Right lobe of liver (tissue), 4 donors: ENCODE results near the gene PNPLA5.

ENCODE experiments used
- POLR2A ChIP-seq: fragments of 450-650 bp; IDR thresholded peaks from one replicate; pipeline ENCODE4 v1.6.1; 2017; ENCODE audit warnings: antibody characterized with exemption, mild to moderate bottlenecking
- TF ChIP-seq, protein P1 (sequence below), 4 donors: fragments of 200-600 bp in 3 of 4; fragments of 450-650 bp in 1 of 4; IDR thresholded peaks; one replicate each; pipeline versions ENCODE4 v1.5.1 to v1.8.0; 2016 to 2022; ENCODE audit warnings: antibody characterized with exemption in 4 of 4, mild to moderate bottlenecking in 2 of 4
- donor health status: DM: no; HTN: no; CAD: no.
- donor health status: DM: no; HTN: no; CAD: no.
- donor health status: DM: no; HTN: yes; CAD: no.

DNA sequence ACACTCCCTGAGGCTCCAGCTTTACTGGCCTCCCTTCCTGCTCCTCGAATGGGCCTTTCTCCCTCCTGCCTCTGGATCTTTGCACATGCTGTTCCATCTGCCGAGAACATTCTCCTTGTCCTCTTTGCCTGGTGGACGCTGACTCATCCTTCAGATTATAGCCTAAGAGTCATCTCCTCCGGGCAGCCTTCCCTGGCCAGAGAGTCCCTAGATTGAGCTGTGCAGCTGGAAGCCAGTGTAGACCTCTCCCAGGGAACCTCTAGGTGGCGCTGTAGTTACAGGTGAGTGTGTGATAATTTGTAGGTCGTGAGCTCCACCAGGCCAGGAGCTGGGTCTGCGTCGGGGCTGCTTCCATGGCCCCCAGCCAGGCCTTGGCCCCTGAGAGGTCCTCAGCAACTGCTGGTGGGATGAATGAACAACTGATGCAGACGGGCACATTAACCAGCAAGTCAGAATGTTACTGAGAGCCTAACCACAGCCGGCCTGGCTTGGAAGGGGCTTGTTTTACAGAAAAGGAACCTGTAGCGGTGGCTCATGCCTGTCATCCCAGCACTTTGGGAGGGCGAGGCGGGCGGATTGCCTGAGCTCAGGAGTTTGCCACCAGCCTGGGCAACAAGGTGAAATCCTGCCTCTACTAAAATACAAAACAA is 8.7 kb downstream of the PNPLA5 start:
- TF ChIP-seq, protein P1, sequence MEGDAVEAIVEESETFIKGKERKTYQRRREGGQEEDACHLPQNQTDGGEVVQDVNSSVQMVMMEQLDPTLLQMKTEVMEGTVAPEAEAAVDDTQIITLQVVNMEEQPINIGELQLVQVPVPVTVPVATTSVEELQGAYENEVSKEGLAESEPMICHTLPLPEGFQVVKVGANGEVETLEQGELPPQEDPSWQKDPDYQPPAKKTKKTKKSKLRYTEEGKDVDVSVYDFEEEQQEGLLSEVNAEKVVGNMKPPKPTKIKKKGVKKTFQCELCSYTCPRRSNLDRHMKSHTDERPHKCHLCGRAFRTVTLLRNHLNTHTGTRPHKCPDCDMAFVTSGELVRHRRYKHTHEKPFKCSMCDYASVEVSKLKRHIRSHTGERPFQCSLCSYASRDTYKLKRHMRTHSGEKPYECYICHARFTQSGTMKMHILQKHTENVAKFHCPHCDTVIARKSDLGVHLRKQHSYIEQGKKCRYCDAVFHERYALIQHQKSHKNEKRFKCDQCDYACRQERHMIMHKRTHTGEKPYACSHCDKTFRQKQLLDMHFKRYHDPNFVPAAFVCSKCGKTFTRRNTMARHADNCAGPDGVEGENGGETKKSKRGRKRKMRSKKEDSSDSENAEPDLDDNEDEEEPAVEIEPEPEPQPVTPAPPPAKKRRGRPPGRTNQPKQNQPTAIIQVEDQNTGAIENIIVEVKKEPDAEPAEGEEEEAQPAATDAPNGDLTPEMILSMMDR (IDR thresholded peaks at IDR 0.05), result peak; percentile 66 to 73 (median 67)
- TF ChIP-seq POLR2A, result no peak
